GM12891 (cell line): Measurements from ENCODE around the gene CNTFR.

Source experiments
- PAX5 ChIP-seq: IDR thresholded peaks from 2 replicates; pipeline ENCODE4 v1.6.1; 2011; ENCODE audit warnings: low read length, moderate library complexity, mild to moderate bottlenecking; ENCODE audit not compliant: insufficient read depth, severe bottlenecking
- POLR2A ChIP-seq: IDR thresholded peaks from 2 replicates; pipeline ENCODE4 v1.6.1; 2011; ENCODE audit warnings: low read depth, low read length, control low read depth
- POLR2AphosphoS5 ChIP-seq: IDR thresholded peaks from 2 replicates; pipeline ENCODE4 v1.6.1; 2011; ENCODE audit warnings: low read depth, low read length, control low read depth
- SPI1 ChIP-seq: IDR thresholded peaks from 2 replicates; pipeline ENCODE4 v1.6.1; 2011; ENCODE audit warnings: low read depth, low read length, control low read depth
- TAF1 ChIP-seq: IDR thresholded peaks from 2 replicates; pipeline ENCODE4 v1.6.1; 2011; ENCODE audit warnings: low read depth, low read length, control low read depth

GRCh38 chr9:34620061-34620994 lies 30.8 kb upstream of the CNTFR start, which contains the start of gene DCTN3:
- TF ChIP-seq POLR2A, result peak; percentile 71
- TF ChIP-seq POLR2AphosphoS5, result peak; percentile 64
- no peak; the same call in 1 of the 2 replicates for TF ChIP-seq TAF1
- no peak for TF ChIP-seq PAX5
- TF ChIP-seq SPI1, result no peak
